ENCODE measurements around the gene INSYN2A.

DNA sequence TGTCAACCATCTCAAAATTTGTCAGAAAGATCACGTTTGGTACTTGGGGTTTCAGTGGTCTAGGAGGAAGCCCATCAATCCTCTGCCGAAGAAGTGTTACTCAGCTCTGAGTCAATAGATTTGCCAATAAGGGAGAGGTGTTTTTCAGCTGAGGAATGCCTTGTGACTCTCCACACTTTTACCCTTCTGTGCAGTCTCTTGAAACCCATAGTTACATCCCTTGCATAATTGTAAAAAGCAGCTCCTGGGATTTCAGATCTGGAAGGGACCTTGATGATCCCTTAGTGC lies 47.5 kb downstream of the INSYN2A start:
- TF ChIP-seq, protein P1, sequence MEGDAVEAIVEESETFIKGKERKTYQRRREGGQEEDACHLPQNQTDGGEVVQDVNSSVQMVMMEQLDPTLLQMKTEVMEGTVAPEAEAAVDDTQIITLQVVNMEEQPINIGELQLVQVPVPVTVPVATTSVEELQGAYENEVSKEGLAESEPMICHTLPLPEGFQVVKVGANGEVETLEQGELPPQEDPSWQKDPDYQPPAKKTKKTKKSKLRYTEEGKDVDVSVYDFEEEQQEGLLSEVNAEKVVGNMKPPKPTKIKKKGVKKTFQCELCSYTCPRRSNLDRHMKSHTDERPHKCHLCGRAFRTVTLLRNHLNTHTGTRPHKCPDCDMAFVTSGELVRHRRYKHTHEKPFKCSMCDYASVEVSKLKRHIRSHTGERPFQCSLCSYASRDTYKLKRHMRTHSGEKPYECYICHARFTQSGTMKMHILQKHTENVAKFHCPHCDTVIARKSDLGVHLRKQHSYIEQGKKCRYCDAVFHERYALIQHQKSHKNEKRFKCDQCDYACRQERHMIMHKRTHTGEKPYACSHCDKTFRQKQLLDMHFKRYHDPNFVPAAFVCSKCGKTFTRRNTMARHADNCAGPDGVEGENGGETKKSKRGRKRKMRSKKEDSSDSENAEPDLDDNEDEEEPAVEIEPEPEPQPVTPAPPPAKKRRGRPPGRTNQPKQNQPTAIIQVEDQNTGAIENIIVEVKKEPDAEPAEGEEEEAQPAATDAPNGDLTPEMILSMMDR (conservative IDR thresholded peaks at IDR 0.05): no peak
- TF ChIP-seq ZFX (IDR thresholded peaks at IDR 0.05): no peak

All from C4-2B (cell line).